ENCODE data around the gene SHH. TPM values are rescaled to one million over a fixed set of nuclear protein-coding genes. Genes with fewer than 3 reads are reported as not detected.

SHH gene
- total and polyA plus RNA-seq, 2 of the 13 experiments (the other 11 are each of a cell fraction or from before 2014, with no cell fraction given), result 1.9 to 3.4 TPM

- TF ChIP-seq AHDC1 (CRISPR knock-in tag; IDR thresholded peaks at IDR 0.05; ENCODE audit: borderline replicate concordance) (no peak), GMEB1 (CRISPR knock-in tag; IDR thresholded peaks at IDR 0.05; ENCODE audit: borderline replicate concordance) (no peak; the same call in 1 of the 2 replicates), POGK (CRISPR knock-in tag; conservative IDR thresholded peaks at IDR 0.05) (peak; percentile 40; the same call in 1 of the 2 replicates), THAP8 (CRISPR knock-in tag; IDR thresholded peaks at IDR 0.05; ENCODE audit: borderline replicate concordance) (no peak), TBP (CRISPR knock-in tag; IDR thresholded peaks at IDR 0.05) (no peak), ISX (CRISPR knock-in tag; conservative IDR thresholded peaks at IDR 0.05) (no peak), REST (IDR thresholded peaks at IDR 0.05; ENCODE audit: borderline replicate concordance in 1 of 2, low read depth in 1 of 2, low read length in 2 of 2) (no peak; a peak in 1 of 4 replicates), RFX1 (IDR thresholded peaks at IDR 0.05) (no peak), ZNF776 (CRISPR knock-in tag; IDR thresholded peaks at IDR 0.05) (no peak; the same call in 1 of the 2 replicates), E2F2 (CRISPR knock-in tag; IDR thresholded peaks at IDR 0.05; ENCODE audit: borderline replicate concordance) (no peak)
Measured at GRCh38 chr7:155808549-155809331, 3.5 kb downstream of the SHH start (continued).

Data from HepG2 (cell line).